ENCODE measurements around the gene HMCN1. TPM values are rescaled to one million over a fixed set of nuclear protein-coding genes. Genes with fewer than 3 reads are reported as not detected.

The HMCN1 gene
- total and polyA plus RNA-seq, 2 experiments from 2014 or later, result 1.6 to 8.7 TPM

GRCh38 chr1:185969524-185969991 lies 235.4 kb downstream of the HMCN1 start (continued):
- TF ChIP-seq ZNF462 (CRISPR knock-in tag; IDR thresholded peaks at IDR 0.05) (no peak), CREB1 (CRISPR knock-in tag; IDR thresholded peaks at IDR 0.05; ENCODE audit: low read depth) (no peak)

GRCh38 chr1:185971688-185972087 lies 237.5 kb downstream of the HMCN1 start:
- TF ChIP-seq ETS1 (IDR thresholded peaks at IDR 0.05), result no peak
- no peak for TF ChIP-seq JUNB (IDR thresholded peaks at IDR 0.05; ENCODE audit: unreplicated experiment)
- TF ChIP-seq EZH2 (IDR thresholded peaks at IDR 0.05; ENCODE audit: low read depth, unreplicated experiment), result no peak
- no peak for TF ChIP-seq CREB1 (CRISPR knock-in tag; IDR thresholded peaks at IDR 0.05; ENCODE audit: low read depth)
- no peaks in the 10 kb centered on the region for H3K36me3 ChIP-seq (ENCODE audit: insufficient read depth)
- H2AFZ ChIP-seq, result no peak overlapping the region
- Mint-ChIP-seq H3K4me1 (peaks cover 2% of the 10 kb centered on the region; the same call in 2 of the 3 replicates), H3K4me3 (no peak overlapping the region), H3K36me3 (ENCODE audit: low read depth) (no peaks in the 10 kb centered on the region; the same call in 2 of the 3 replicates), H3K27ac (no peak overlapping the region), H3K9me3 (no peaks in the 10 kb centered on the region), H3K27me3 (ENCODE audit: insufficient read depth, low read depth, poor library complexity) (no peaks in the 10 kb centered on the region)
- H3K4me2 ChIP-seq, result no peak overlapping the region
- DNase-seq (ENCODE audit: low spot score), result no peak
- no peak for ATAC-seq
- no peaks in the 10 kb centered on the region for H3K27me3 ChIP-seq (ENCODE audit: insufficient read depth)
- H3K4me3 ChIP-seq, result no peak overlapping the region
- H3F3A ChIP-seq (replicated peaks; ENCODE audit: low read depth), result no peaks in the 10 kb centered on the region
- H3K79me2 ChIP-seq (replicated peaks; ENCODE audit: insufficient read depth), result no peaks in the 10 kb centered on the region
- H4K20me1 ChIP-seq (replicated peaks; ENCODE audit: insufficient read depth), result no peaks in the 10 kb centered on the region
- 0 out of 2 replicates have a peak, but pooled peaks cover 3% of the 10 kb centered on the region for H3K9me2 ChIP-seq (ENCODE audit: insufficient read depth)
- H3K27ac ChIP-seq (ENCODE audit: low read depth), result no peak overlapping the region
- peaks cover under 1% of the 10 kb centered on the region; the same call in 1 of the 2 replicates for H3K4me1 ChIP-seq (ENCODE audit: insufficient read depth)
